ENCODE results near the gene COX8C. TPM values are rescaled to one million over a fixed set of nuclear protein-coding genes. Genes with fewer than 3 reads are reported as not detected.
A peak's percentile ranks its signal among the peaks of the same experiment; 100 is the strongest.

Gene COX8C
- total and polyA plus RNA-seq, 9 of the 15 experiments (the other 6 are each of a cell fraction or from before 2014, with no cell fraction given), result not detected

DNA sequence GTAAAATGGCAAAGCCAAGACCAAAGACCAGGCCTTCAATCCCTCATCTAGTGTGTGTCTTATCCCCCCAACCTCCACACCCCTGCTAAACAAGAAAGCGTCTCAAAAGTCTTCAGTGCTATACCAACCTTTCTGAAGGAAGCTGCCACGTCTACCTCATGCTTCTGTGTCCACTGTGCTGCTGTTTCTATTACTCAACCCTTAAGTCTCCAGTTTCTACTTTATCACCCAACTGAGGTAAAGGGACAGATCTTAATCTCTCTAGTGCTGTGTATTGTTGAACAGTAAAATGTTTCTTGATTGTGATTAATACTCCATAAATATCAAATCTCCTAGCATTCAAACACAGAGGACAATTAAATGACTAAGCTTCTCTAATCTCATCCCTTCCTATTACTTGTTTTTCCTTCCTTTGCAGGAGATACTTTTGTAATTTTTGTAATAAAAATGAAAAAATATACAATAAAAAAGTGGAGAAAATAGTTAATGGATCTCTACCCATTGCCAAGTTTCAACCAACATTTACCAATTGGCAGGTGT lies 37.5 kb upstream of the COX8C start:
- WGBS (ENCODE audit: insufficient coverage, low coverage, missing lambda C conversion rate), result 32% methylated on average over 2 of the region's 2 CpGs

DNA sequence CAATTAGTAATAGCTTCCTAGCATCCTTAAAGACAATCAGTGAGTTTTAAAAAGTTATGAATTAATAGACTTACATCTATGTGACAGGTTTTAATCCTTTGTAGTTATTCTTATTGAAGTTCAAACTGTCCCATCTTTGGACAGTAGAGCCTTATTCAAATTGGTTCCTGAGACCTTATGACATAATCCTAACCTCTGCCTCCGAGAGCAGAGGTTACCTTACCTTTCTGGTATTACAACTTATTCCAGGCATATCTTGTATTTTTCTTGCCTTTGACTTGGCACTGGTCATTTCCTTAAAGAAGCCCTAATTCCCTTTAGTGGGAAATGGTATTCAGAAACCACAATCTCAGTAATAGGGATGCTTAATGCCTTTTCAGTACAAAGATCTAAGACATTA lies 35.9 kb upstream of the COX8C start:
- ChIA-PET CTCF (ENCODE audit: low intra/inter-chr PET ratio) (no interaction called here), POLR2A (no interaction called here)
- Histone ChIP-seq H3K36me3 (ENCODE audit: control insufficient read depth, insufficient read depth, low read length) (no peaks in the 10 kb centered on the region), H2AFZ (ENCODE audit: low read depth, low read length) (no peak overlapping the region), H3K27ac (ENCODE audit: extremely low read depth, low read depth, low read length) (no peak overlapping the region), H3K27me3 (ENCODE audit: control insufficient read depth in 2 of 2, insufficient read depth in 2 of 2, low read length in 2 of 2) (no peaks in the 10 kb centered on the region), H3K4me1 (replicated peaks in 1 of 2; ENCODE audit: control insufficient read depth in 2 of 2, insufficient read depth in 2 of 2, low read length in 2 of 2) (peaks cover 0 to 4% of the 10 kb centered on the region in 2 experiments; a peak in 3 of 5 replicates), H3K4me3 (no peak overlapping the region), H3K4me2 (ENCODE audit: insufficient read depth, low read length) (no peak overlapping the region), H3K79me2 (ENCODE audit: control insufficient read depth, insufficient read depth, low read length) (peaks cover 48% of the 10 kb centered on the region), H4K20me1 (replicated peaks; ENCODE audit: control insufficient read depth, insufficient read depth, low read length) (no peaks in the 10 kb centered on the region), H3K9me3 (replicated peaks; ENCODE audit: control insufficient read depth, insufficient read depth, low read depth, low read length) (no peaks in the 10 kb centered on the region), H3K9me1 (ENCODE audit: control insufficient read depth, insufficient read depth, low read length) (no peaks in the 10 kb centered on the region), H3K9ac (ENCODE audit: insufficient read depth in 1 of 2, low read depth in 2 of 2, low read length in 2 of 2) (no peak overlapping the region)
- DNase-seq (ENCODE audit: extremely low read depth in 1 of 4, low spot score in 3 of 4) (no peak), ATAC-seq (no peak), FAIRE-seq (no peak)
- intact Hi-C loops (cut with micrococcal nuclease) (no loop called here), in situ Hi-C loops (cut with MboI) (no loop called here)
- no TSS peak for BruUV-seq (replicated peaks)
- 67% methylated on average over 1 of the region's 1 CpG for WGBS (ENCODE audit: insufficient coverage, low coverage, missing lambda C conversion rate)
- TF ChIP-seq, protein P1, sequence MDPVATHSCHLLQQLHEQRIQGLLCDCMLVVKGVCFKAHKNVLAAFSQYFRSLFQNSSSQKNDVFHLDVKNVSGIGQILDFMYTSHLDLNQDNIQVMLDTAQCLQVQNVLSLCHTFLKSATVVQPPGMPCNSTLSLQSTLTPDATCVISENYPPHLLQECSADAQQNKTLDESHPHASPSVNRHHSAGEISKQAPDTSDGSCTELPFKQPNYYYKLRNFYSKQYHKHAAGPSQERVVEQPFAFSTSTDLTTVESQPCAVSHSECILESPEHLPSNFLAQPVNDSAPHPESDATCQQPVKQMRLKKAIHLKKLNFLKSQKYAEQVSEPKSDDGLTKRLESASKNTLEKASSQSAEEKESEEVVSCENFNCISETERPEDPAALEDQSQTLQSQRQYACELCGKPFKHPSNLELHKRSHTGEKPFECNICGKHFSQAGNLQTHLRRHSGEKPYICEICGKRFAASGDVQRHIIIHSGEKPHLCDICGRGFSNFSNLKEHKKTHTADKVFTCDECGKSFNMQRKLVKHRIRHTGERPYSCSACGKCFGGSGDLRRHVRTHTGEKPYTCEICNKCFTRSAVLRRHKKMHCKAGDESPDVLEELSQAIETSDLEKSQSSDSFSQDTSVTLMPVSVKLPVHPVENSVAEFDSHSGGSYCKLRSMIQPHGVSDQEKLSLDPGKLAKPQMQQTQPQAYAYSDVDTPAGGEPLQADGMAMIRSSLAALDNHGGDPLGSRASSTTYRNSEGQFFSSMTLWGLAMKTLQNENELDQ (CRISPR knock-in tag; IDR thresholded peaks at IDR 0.05; ENCODE audit: borderline replicate concordance), result no peak
- TF ChIP-seq POLR2G (IDR thresholded peaks at IDR 0.05; ENCODE audit: low read depth, low read length) (no peak), IFI16 (CRISPR knock-in tag; IDR thresholded peaks at IDR 0.05) (no peak), SREBF1 (IDR thresholded peaks at IDR 0.05; ENCODE audit: borderline replicate concordance, low read depth, low read length) (no peak), TCFL5 (CRISPR knock-in tag; conservative IDR thresholded peaks at IDR 0.05) (no peak), EHMT2 (IDR thresholded peaks at IDR 0.05) (no peak)
- TF ChIP-seq, protein P2, sequence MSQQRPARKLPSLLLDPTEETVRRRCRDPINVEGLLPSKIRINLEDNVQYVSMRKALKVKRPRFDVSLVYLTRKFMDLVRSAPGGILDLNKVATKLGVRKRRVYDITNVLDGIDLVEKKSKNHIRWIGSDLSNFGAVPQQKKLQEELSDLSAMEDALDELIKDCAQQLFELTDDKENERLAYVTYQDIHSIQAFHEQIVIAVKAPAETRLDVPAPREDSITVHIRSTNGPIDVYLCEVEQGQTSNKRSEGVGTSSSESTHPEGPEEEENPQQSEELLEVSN (IDR thresholded peaks at IDR 0.05; ENCODE audit: borderline replicate concordance in 1 of 2, extremely low read depth in 1 of 2, insufficient read depth in 1 of 2, insufficient read length in 1 of 2, low read depth in 1 of 2, low read length in 1 of 2, poor library complexity in 1 of 2, severe bottlenecking in 1 of 2), result no peak

More for the DNA sequence above, 37.5 kb upstream of the COX8C start:
- in situ Hi-C loops (cut with MboI), result no loop called here
- no peaks in the 10 kb centered on the region for H3K9me3 ChIP-seq (replicated peaks; ENCODE audit: control insufficient read depth, insufficient read depth, low read depth, low read length)
- ChIA-PET CTCF (ENCODE audit: low intra/inter-chr PET ratio) (no interaction called here), POLR2A (interaction anchor here (1.5 kb wide), 2 partner anchors 8 to 14 kb away, joined by 5 to 11 read pairs; no protein-coding TSS in a partner anchor)
- no peak overlapping the region for H3K27ac ChIP-seq (ENCODE audit: extremely low read depth, low read depth, low read length)
- peaks cover 57% of the 10 kb centered on the region for H3K79me2 ChIP-seq (ENCODE audit: control insufficient read depth, insufficient read depth, low read length)
- H3K9ac ChIP-seq (ENCODE audit: insufficient read depth in 1 of 2, low read depth in 2 of 2, low read length in 2 of 2), result no peak overlapping the region
- no peaks in the 10 kb centered on the region for H4K20me1 ChIP-seq (replicated peaks; ENCODE audit: control insufficient read depth, insufficient read depth, low read length)
- intact Hi-C loops (cut with micrococcal nuclease), result no loop called here
- DNase-seq (ENCODE audit: extremely low read depth in 1 of 4, low spot score in 3 of 4) (no peak), FAIRE-seq (no peak), ATAC-seq (peak; percentile 55)
- no peak overlapping the region for H3K4me2 ChIP-seq (ENCODE audit: insufficient read depth, low read length)
- no peak overlapping the region for H3K4me3 ChIP-seq
- no TSS peak for BruUV-seq (replicated peaks)
- H3K36me3 ChIP-seq (ENCODE audit: control insufficient read depth, insufficient read depth, low read length), result no peaks in the 10 kb centered on the region
- no peak overlapping the region for H2AFZ ChIP-seq (ENCODE audit: low read depth, low read length)
- no peaks in the 10 kb centered on the region for H3K27me3 ChIP-seq (ENCODE audit: control insufficient read depth in 2 of 2, insufficient read depth in 2 of 2, low read length in 2 of 2)
- TF ChIP-seq MCM5 (IDR thresholded peaks at IDR 0.05; ENCODE audit: low read depth), result no peak
- peaks cover 0 to 13% of the 10 kb centered on the region in 2 experiments; a peak in 4 of 5 replicates for H3K4me1 ChIP-seq (replicated peaks in 1 of 2; ENCODE audit: control insufficient read depth in 2 of 2, insufficient read depth in 2 of 2, low read length in 2 of 2)
- H3K9me1 ChIP-seq (ENCODE audit: control insufficient read depth, insufficient read depth, low read length), result no peaks in the 10 kb centered on the region
